IMR-90 (cell line): ENCODE results near the gene CA5B.

Experiments used
- BHLHE40 ChIP-seq: fragments of 150-350 bp; IDR thresholded peaks from 2 replicates; pipeline ENCODE4 v1.6.1; 2016; ENCODE audit warnings: mild to moderate bottlenecking, low read depth, low read length
- CEBPB ChIP-seq: IDR thresholded peaks from 2 replicates; pipeline ENCODE4 v1.6.1; 2012; ENCODE audit warnings: low read depth, low read length, improper control_type of control experiment
- MAFK ChIP-seq: IDR thresholded peaks from 2 replicates; pipeline ENCODE4 v1.6.1; 2012; ENCODE audit warnings: low read depth, low read length, improper control_type of control experiment
- MXI1 ChIP-seq: IDR thresholded peaks from 2 replicates; pipeline ENCODE4 v1.6.1; 2012; ENCODE audit warnings: low read depth, mild to moderate bottlenecking, low read length, moderate library complexity, borderline replicate concordance
- POLR2A ChIP-seq: IDR thresholded peaks from 2 replicates; pipeline ENCODE4 v1.6.1; 2012; ENCODE audit warnings: mild to moderate bottlenecking, low read depth, low read length
- RAD21 ChIP-seq: IDR thresholded peaks from 2 replicates; pipeline ENCODE4 v1.6.1; 2012; ENCODE audit warnings: low read length, improper control_type of control experiment
- RCOR1 ChIP-seq: IDR thresholded peaks from 2 replicates; pipeline ENCODE4 v1.6.1; 2012; ENCODE audit warnings: mild to moderate bottlenecking, low read length, improper control_type of control experiment; ENCODE audit not compliant: insufficient replicate concordance
- RFX5 ChIP-seq: IDR thresholded peaks from 2 replicates; pipeline ENCODE4 v1.8.0; 2012; ENCODE audit warnings: low read depth, mild to moderate bottlenecking, low read length, moderate library complexity
- SMC3 ChIP-seq: fragments of 150-350 bp; IDR thresholded peaks from 2 replicates; pipeline ENCODE4 v1.6.1; 2016; ENCODE audit warnings: low read depth, mild to moderate bottlenecking, antibody characterized with exemption, low read length, moderate library complexity
- TF ChIP-seq, protein P1 (sequence below): conservative IDR thresholded peaks from 2 replicates; pipeline ENCODE4 v1.5.1; 2012; ENCODE audit warnings: mild to moderate bottlenecking, low read depth, low read length, improper control_type of control experiment

DNA sequence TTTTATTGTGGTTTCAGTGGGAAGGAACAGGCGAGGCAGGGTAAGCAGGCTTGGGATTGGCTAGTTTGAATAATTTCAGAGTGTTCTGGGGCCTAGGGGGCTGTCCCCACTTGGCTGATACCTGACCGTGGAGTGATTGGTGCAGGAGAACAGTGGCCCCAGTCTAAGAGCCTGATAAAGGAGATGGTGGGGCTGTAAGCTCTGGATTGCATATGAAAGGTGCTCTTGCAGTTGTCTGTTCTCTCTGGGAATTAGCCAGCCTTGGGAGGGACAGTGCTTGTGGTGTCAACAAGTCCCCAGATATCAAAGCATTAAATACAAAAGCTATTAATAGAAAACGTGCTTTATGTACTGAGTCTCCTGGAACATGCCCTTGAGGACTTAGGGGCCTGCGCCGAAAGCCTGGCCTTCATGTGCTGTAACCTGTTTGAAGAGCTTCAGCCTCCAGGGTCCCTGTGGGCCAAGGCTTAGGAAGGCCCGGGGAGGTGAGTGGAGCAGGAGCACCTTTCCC, 43.1 kb upstream of the CA5B start:
- TF ChIP-seq POLR2A (no peak), CEBPB (no peak), BHLHE40 (no peak), RAD21 (no peak), MAFK (no peak), RCOR1 (no peak), MXI1 (no peak), SMC3 (no peak), RFX5 (no peak)
- TF ChIP-seq, protein P1, sequence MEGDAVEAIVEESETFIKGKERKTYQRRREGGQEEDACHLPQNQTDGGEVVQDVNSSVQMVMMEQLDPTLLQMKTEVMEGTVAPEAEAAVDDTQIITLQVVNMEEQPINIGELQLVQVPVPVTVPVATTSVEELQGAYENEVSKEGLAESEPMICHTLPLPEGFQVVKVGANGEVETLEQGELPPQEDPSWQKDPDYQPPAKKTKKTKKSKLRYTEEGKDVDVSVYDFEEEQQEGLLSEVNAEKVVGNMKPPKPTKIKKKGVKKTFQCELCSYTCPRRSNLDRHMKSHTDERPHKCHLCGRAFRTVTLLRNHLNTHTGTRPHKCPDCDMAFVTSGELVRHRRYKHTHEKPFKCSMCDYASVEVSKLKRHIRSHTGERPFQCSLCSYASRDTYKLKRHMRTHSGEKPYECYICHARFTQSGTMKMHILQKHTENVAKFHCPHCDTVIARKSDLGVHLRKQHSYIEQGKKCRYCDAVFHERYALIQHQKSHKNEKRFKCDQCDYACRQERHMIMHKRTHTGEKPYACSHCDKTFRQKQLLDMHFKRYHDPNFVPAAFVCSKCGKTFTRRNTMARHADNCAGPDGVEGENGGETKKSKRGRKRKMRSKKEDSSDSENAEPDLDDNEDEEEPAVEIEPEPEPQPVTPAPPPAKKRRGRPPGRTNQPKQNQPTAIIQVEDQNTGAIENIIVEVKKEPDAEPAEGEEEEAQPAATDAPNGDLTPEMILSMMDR = no peak
